HCT116 (cell line): ENCODE data around the gene TASP1. TPM values are rescaled to one million over a fixed set of nuclear protein-coding genes. Genes with fewer than 3 reads are reported as not detected.

ENCODE experiments used
- ATAC-seq: fragments of 200-7000 bp; cut with Tn5 transposase; 2 replicates; pipeline ENCODE4 v1.9.1; 2020; ENCODE audit warnings: mild to moderate bottlenecking, moderate library complexity
- BruUV-seq: library from RNA; stranded (reverse); fragments of 400-500 nt; replicated peaks from 2 replicates; lab custom pipeline; 2021; lab: Mats Ljungman, UMichigan
- CTCF ChIA-PET: fragments of 300-600 bp; sonication (Branson Sonifier 250); formaldehyde crosslinking; loops from one replicate; lab custom pipeline; 2021; ENCODE audit warnings: antibody characterized with exemption; lab: Charles Lee
- POLR2A ChIA-PET: fragments of 300-600, 350-600 bp; sonication (Branson Sonifier 250); formaldehyde crosslinking; loops from one replicate; lab custom pipeline; 2021; ENCODE audit warnings: antibody characterized with exemption; lab: Charles Lee
- RAD21 ChIA-PET, 2 experiments: fragments of 300-600 bp; sonication (Branson Sonifier 250); formaldehyde crosslinking; loops; one replicate each; lab custom pipeline; 2023; ENCODE audit warnings: low total read pairs in 2 of 2; ENCODE audit not compliant: uncharacterized antibody in 2 of 2, unreplicated experiment in 2 of 2, low non-redundant PET in 1 of 2; lab: Charles Lee
- DNase-seq: peaks from one replicate; pipeline ENCODE4 v3.0.0-alpha.2; 2010; ENCODE audit warnings: low read depth, low spot score
- H2AFZ ChIP-seq: fragments of 200-600 bp; shearing (Covaris generic), sonication (generic); 2 replicates; pipeline ENCODE4 v1.6.1; 2017; ENCODE audit warnings: low read depth, mixed run types, mixed read lengths, antibody characterized with exemption, low read length; ENCODE audit not compliant: poor library complexity, severe bottlenecking
- H3K27ac ChIP-seq: 2 replicates; pipeline ENCODE4 v1.5.1; 2012; ENCODE audit warnings: low read depth, low read length
- H3K27me3 ChIP-seq: fragments of 200-600 bp; sonication (generic); 2 replicates; pipeline ENCODE4 v1.6.1; 2016; ENCODE audit warnings: mixed run types, low read length, mixed read lengths; ENCODE audit not compliant: insufficient read depth
- H3K36me3 ChIP-seq, 2 experiments: fragments of 200-500 bp in 1 of 2; fragments of 200-600 bp in 1 of 2; sonication (Bioruptor generic) in 1 of 2; sonication (generic) in 1 of 2; 2 replicates each; pipeline versions ENCODE4 v1.5.1 to v1.6.1; 2014 to 2016; ENCODE audit warnings: low read length in 2 of 2, inconsistent platforms in 1 of 2, mixed read lengths in 1 of 2, mixed run types in 1 of 2; ENCODE audit not compliant: insufficient read depth in 2 of 2, control insufficient read depth in 1 of 2
- H3K4me1 ChIP-seq, 2 experiments: fragments of 200-600 bp in 1 of 2; sonication (generic) in 1 of 2; 2 replicates each; pipeline versions ENCODE4 v1.5.1 to v1.6.1; 2012 to 2017; ENCODE audit warnings: low read length in 2 of 2, inconsistent platforms in 1 of 2, mild to moderate bottlenecking in 1 of 2, mixed read lengths in 1 of 2, mixed run types in 1 of 2, moderate library complexity in 1 of 2; ENCODE audit not compliant: insufficient read depth in 2 of 2, control insufficient read depth in 1 of 2
- H3K4me2 ChIP-seq: fragments of 200-600 bp; sonication (generic); 2 replicates; pipeline ENCODE4 v1.6.1; 2017; ENCODE audit warnings: mixed run types, low read length, mixed read lengths
- H3K4me3 ChIP-seq, 2 experiments: fragments of 200-600 bp in 1 of 2; sonication (generic) in 1 of 2; replicated peaks in 1 of 2; 2 replicates each; pipeline ENCODE4 v1.5.1; 2011 to 2016; ENCODE audit warnings: low read length in 2 of 2, control low read depth in 1 of 2, low read depth in 1 of 2, mild to moderate bottlenecking in 1 of 2, mixed read lengths in 1 of 2, mixed run types in 1 of 2
- H3K79me2 ChIP-seq: fragments of 200-600 bp; sonication (generic); 2 replicates; pipeline ENCODE4 v1.6.1; 2017; ENCODE audit warnings: mild to moderate bottlenecking, mixed run types, low read length, moderate library complexity, mixed read lengths; ENCODE audit not compliant: insufficient read depth
- H3K9ac ChIP-seq: fragments of 200-600 bp; sonication (generic); 2 replicates; pipeline ENCODE4 v1.6.1; 2016; ENCODE audit warnings: low read length, mixed read lengths
- H3K9me2 ChIP-seq: fragments of 200-600 bp; sonication (generic), shearing (Covaris generic); 2 replicates; pipeline ENCODE4 v1.6.1; 2017; ENCODE audit warnings: mixed run types, mild to moderate bottlenecking, moderate library complexity; ENCODE audit not compliant: insufficient read depth
- H3K9me3 ChIP-seq, 2 experiments: fragments of 200-500 bp in 1 of 2; fragments of 200-600 bp in 1 of 2; sonication (Bioruptor generic) in 1 of 2; sonication (generic) in 1 of 2; 2 replicates each; pipeline ENCODE4 v1.6.1; 2014 to 2017; ENCODE audit warnings: low read length in 2 of 2, mixed read lengths in 2 of 2, inconsistent platforms in 1 of 2, low read depth in 1 of 2, mild to moderate bottlenecking in 1 of 2, mixed run types in 1 of 2, moderate library complexity in 1 of 2; ENCODE audit not compliant: control insufficient read depth in 1 of 2, insufficient read depth in 1 of 2
- H4K20me1 ChIP-seq: fragments of 200-600 bp; sonication (generic), shearing (Covaris generic); 2 replicates; pipeline ENCODE4 v1.6.1; 2017; ENCODE audit warnings: mixed run types, mild to moderate bottlenecking, moderate library complexity; ENCODE audit not compliant: insufficient read depth
- CEBPB ChIP-seq: IDR thresholded peaks from 2 replicates; pipeline ENCODE4 v1.6.1; 2012; ENCODE audit warnings: low read depth
- EGR1 ChIP-seq: IDR thresholded peaks from 2 replicates; pipeline ENCODE4 v1.6.1; 2012; ENCODE audit warnings: low read depth
- EZH2 ChIP-seq: fragments of 200-600 bp; sonication (generic); IDR thresholded peaks from 2 replicates; pipeline ENCODE4 v1.6.1; 2017; ENCODE audit warnings: antibody characterized with exemption, mixed run types
- EZH2phosphoT487 ChIP-seq: fragments of 200-600 bp; IDR thresholded peaks from 2 replicates; pipeline ENCODE4 v1.6.1; 2018; ENCODE audit warnings: antibody characterized with exemption, borderline replicate concordance
- FOSL1 ChIP-seq: IDR thresholded peaks from 2 replicates; pipeline ENCODE4 v1.6.1; 2012; ENCODE audit warnings: low read depth
- JUND ChIP-seq: IDR thresholded peaks from 2 replicates; pipeline ENCODE4 v1.6.1; 2012
- POLR2A ChIP-seq: IDR thresholded peaks from 2 replicates; pipeline ENCODE4 v1.7.0; 2011; ENCODE audit warnings: borderline replicate concordance; ENCODE audit not compliant: insufficient read depth, insufficient read length; ENCODE audit errors: extremely low read depth
- SP1 ChIP-seq: IDR thresholded peaks from 2 replicates; pipeline ENCODE4 v1.6.1; 2012; ENCODE audit warnings: low read depth
- ZFX ChIP-seq: fragments of 450-650 bp; IDR thresholded peaks from 2 replicates; pipeline ENCODE4 v1.6.1; 2017
- intact Hi-C: fragments of 100-400 bp; cut with micrococcal nuclease; formaldehyde crosslinking; loops from 2 replicates; pipeline ENCODE4 v1.10.0; 2022
- total RNA-seq: library from RNA; stranded (reverse); gene quantifications from one replicate; pipeline ENCODE4 v1.2.1, GENCODE V29; 2021; ENCODE audit not compliant: unreplicated experiment
- TF ChIP-seq, protein P1 (sequence below): IDR thresholded peaks from 2 replicates; pipeline ENCODE4 v1.6.1; 2012; ENCODE audit warnings: low read depth
- TF ChIP-seq, protein P2 (sequence below), 3 experiments: fragments of 200-600 bp in 1 of 3; sonication (generic) in 1 of 3; IDR thresholded peaks in 2 of 3; conservative IDR thresholded peaks in 1 of 3; 2 replicates each; pipeline ENCODE4 v1.5.1; 2012 to 2017; ENCODE audit warnings: low read depth in 2 of 3, low read length in 2 of 3, antibody characterized with exemption in 1 of 3, borderline replicate concordance in 1 of 3, control low read depth in 1 of 3, mild to moderate bottlenecking in 1 of 3, mixed read lengths in 1 of 3, mixed run types in 1 of 3, moderate library complexity in 1 of 3; ENCODE audit not compliant: insufficient read depth in 1 of 3
- TF ChIP-seq, protein P3 (sequence below): IDR thresholded peaks from 2 replicates; pipeline ENCODE4 v1.6.1; 2012

The TASP1 gene
- total RNA-seq, 1 experiment from 2014 or later = 19.1 TPM

DNA sequence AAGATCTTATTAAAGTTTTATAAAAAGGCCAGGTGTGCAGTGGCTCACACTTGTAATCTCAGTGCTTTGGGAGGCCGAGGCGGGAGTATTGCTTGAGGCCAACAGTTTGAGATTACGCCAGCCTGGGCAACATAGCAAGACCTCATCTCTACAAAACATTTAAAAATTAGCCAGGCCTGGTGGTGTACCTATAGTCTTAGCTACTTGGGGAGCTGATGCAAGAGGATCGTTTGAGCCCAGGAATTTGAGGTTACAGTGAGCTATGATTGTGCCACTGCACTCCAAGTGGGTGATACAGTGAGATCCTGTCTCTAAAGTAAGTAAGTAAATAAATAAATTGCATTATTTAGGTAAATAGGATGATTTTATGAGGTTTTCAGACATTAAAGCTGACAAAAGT is 234.4 kb downstream of the TASP1 start:
- no peak overlapping the region for H2AFZ ChIP-seq
- no peaks in the 10 kb centered on the region for H3K9me2 ChIP-seq
- no peak overlapping the region for H3K27ac ChIP-seq
- no peak overlapping the region for H3K4me2 ChIP-seq
- BruUV-seq = no TSS peak
- ATAC-seq = no peak
- H3K4me1 ChIP-seq = no peaks in the 10 kb centered on the region
- POLR2A ChIA-PET = no interaction called here
- no peaks in the 10 kb centered on the region for H3K9me3 ChIP-seq
- no peaks in the 10 kb centered on the region for H3K79me2 ChIP-seq
- no peaks in the 10 kb centered on the region for H4K20me1 ChIP-seq
- H3K27me3 ChIP-seq = no peaks in the 10 kb centered on the region
- TF ChIP-seq ZFX (no peak), EGR1 (no peak)
- TF ChIP-seq, protein P1, sequence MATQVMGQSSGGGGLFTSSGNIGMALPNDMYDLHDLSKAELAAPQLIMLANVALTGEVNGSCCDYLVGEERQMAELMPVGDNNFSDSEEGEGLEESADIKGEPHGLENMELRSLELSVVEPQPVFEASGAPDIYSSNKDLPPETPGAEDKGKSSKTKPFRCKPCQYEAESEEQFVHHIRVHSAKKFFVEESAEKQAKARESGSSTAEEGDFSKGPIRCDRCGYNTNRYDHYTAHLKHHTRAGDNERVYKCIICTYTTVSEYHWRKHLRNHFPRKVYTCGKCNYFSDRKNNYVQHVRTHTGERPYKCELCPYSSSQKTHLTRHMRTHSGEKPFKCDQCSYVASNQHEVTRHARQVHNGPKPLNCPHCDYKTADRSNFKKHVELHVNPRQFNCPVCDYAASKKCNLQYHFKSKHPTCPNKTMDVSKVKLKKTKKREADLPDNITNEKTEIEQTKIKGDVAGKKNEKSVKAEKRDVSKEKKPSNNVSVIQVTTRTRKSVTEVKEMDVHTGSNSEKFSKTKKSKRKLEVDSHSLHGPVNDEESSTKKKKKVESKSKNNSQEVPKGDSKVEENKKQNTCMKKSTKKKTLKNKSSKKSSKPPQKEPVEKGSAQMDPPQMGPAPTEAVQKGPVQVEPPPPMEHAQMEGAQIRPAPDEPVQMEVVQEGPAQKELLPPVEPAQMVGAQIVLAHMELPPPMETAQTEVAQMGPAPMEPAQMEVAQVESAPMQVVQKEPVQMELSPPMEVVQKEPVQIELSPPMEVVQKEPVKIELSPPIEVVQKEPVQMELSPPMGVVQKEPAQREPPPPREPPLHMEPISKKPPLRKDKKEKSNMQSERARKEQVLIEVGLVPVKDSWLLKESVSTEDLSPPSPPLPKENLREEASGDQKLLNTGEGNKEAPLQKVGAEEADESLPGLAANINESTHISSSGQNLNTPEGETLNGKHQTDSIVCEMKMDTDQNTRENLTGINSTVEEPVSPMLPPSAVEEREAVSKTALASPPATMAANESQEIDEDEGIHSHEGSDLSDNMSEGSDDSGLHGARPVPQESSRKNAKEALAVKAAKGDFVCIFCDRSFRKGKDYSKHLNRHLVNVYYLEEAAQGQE = no peak
- H3K9ac ChIP-seq = no peak overlapping the region
- no peak overlapping the region for H3K4me3 ChIP-seq
- RAD21 ChIA-PET = no interaction called here
- no peaks in the 10 kb centered on the region for H3K36me3 ChIP-seq
- intact Hi-C loops = no loop called here
- no peak for DNase-seq
- CTCF ChIA-PET = no interaction called here

DNA sequence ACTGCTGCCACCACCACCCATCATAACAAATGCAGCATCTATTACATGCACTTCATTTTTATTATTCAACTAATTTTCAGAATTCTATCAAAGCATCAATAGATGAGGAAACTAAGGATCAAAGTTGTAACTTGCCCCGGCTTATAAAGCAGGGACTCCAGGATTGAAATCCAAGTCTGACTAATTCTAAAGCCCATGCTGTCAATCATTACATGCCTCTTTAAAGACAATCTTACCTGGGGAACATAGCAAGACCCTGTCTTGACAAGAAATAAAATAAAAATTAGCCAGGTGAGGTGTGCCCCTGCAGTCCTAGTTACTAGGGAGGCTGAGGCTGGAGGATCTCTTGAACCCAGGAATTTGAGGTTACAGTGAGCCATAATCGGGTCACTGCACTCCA is 235.3 kb downstream of the TASP1 start:
- Histone ChIP-seq H4K20me1 (no peaks in the 10 kb centered on the region), H3K4me1 (no peaks in the 10 kb centered on the region), H3K4me2 (no peak overlapping the region), H3K79me2 (no peaks in the 10 kb centered on the region), H3K4me3 (no peak overlapping the region), H3K9me3 (no peaks in the 10 kb centered on the region), H3K9me2 (no peaks in the 10 kb centered on the region), H3K27me3 (no peaks in the 10 kb centered on the region), H3K9ac (no peak overlapping the region), H3K36me3 (no peaks in the 10 kb centered on the region), H3K27ac (no peak overlapping the region), H2AFZ (no peak overlapping the region)
- ChIA-PET CTCF (no interaction called here), POLR2A (no interaction called here), RAD21 (no interaction called here)
- BruUV-seq = no TSS peak
- intact Hi-C loops = no loop called here
- no peak for DNase-seq
- no peak for ATAC-seq
- TF ChIP-seq, protein P1 = no peak
- no peak for TF ChIP-seq EZH2phosphoT487
- TF ChIP-seq, protein P2, sequence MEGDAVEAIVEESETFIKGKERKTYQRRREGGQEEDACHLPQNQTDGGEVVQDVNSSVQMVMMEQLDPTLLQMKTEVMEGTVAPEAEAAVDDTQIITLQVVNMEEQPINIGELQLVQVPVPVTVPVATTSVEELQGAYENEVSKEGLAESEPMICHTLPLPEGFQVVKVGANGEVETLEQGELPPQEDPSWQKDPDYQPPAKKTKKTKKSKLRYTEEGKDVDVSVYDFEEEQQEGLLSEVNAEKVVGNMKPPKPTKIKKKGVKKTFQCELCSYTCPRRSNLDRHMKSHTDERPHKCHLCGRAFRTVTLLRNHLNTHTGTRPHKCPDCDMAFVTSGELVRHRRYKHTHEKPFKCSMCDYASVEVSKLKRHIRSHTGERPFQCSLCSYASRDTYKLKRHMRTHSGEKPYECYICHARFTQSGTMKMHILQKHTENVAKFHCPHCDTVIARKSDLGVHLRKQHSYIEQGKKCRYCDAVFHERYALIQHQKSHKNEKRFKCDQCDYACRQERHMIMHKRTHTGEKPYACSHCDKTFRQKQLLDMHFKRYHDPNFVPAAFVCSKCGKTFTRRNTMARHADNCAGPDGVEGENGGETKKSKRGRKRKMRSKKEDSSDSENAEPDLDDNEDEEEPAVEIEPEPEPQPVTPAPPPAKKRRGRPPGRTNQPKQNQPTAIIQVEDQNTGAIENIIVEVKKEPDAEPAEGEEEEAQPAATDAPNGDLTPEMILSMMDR (IDR thresholded peaks at IDR 0.05 in 2 of 3, conservative IDR thresholded peaks at IDR 0.05 in 1 of 3; ENCODE audit: borderline replicate concordance in 1 of 3, insufficient read depth in 1 of 3, low read depth in 2 of 3, low read length in 2 of 3) = no peak
- TF ChIP-seq JUND = no peak
- no peak for TF ChIP-seq EZH2
- TF ChIP-seq EGR1 = no peak
- TF ChIP-seq FOSL1 = no peak
- TF ChIP-seq CEBPB = no peak
- TF ChIP-seq POLR2A = no peak
- TF ChIP-seq, protein P3, sequence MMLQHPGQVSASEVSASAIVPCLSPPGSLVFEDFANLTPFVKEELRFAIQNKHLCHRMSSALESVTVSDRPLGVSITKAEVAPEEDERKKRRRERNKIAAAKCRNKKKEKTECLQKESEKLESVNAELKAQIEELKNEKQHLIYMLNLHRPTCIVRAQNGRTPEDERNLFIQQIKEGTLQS = no peak
- no peak for TF ChIP-seq SP1
